ENCODE data around the gene TTC33. TPM values are rescaled to one million over a fixed set of nuclear protein-coding genes. Genes with fewer than 3 reads are reported as not detected.

Gene TTC33
- polyA plus RNA-seq, 1 of the 3 experiments (the other 2 are of a cell fraction) = 2.2 TPM

- Histone ChIP-seq H3K79me2 (ENCODE audit: insufficient read depth) (no peaks in the 10 kb centered on the region), H3K36me3 (replicated peaks in 1 of 2; ENCODE audit: control insufficient read depth in 1 of 2, insufficient read depth in 2 of 2, low read length in 1 of 2) (no peaks in the 10 kb centered on the region), H3K4me1 (ENCODE audit: control insufficient read depth in 1 of 2, insufficient read depth in 2 of 2, low read depth in 1 of 2, low read length in 1 of 2) (no peaks in the 10 kb centered on the region), H3K27me3 (ENCODE audit: insufficient read depth) (peaks cover 5% of the 10 kb centered on the region; the same call in 1 of the 2 replicates), H3K9me3 (no peaks in the 10 kb centered on the region), H3K4me2 (no peak overlapping the region), H3K9me2 (no peaks in the 10 kb centered on the region), H3K4me3 (ENCODE audit: low read depth in 2 of 2, low read length in 1 of 2) (no peak overlapping the region), H3K27ac (ENCODE audit: low read depth in 2 of 2, low read length in 1 of 2) (no peak overlapping the region), H3K9ac (no peak overlapping the region), H2AFZ (ENCODE audit: low read depth) (no peak overlapping the region), H4K20me1 (ENCODE audit: insufficient read depth) (no peaks in the 10 kb centered on the region), H3F3A (replicated peaks; ENCODE audit: insufficient read depth) (no peaks in the 10 kb centered on the region)
- no peak for DNase-seq
- ChIA-PET POLR2A (no interaction called here), CTCF (no interaction called here)
- TF ChIP-seq RFX5 (IDR thresholded peaks at IDR 0.05; ENCODE audit: low read length) (no peak), FOXJ3 (CRISPR knock-in tag; IDR thresholded peaks at IDR 0.05) (no peak), TCF12 (IDR thresholded peaks at IDR 0.05) (no peak), MXI1 (IDR thresholded peaks at IDR 0.05; ENCODE audit: low read depth, low read length) (no peak), MEF2A (IDR thresholded peaks at IDR 0.05; ENCODE audit: borderline replicate concordance, low read depth) (no peak), SIN3A (IDR thresholded peaks at IDR 0.05; ENCODE audit: borderline replicate concordance, low read depth, low read length) (no peak), CTCF (IDR thresholded peaks at IDR 0.05) (no peak), FOSL2 (IDR thresholded peaks at IDR 0.05; ENCODE audit: borderline replicate concordance, low read depth) (no peak), NRF1 (IDR thresholded peaks at IDR 0.05; ENCODE audit: low read depth, low read length) (no peak), TEAD4 (IDR thresholded peaks at IDR 0.05; ENCODE audit: borderline replicate concordance, insufficient read depth) (no peak), CHD2 (IDR thresholded peaks at IDR 0.05; ENCODE audit: low read length, partially characterized antibody) (no peak), POLR2AphosphoS5 (IDR thresholded peaks at IDR 0.05; ENCODE audit: low read depth, low read length) (no peak), RAD21 (IDR thresholded peaks at IDR 0.05; ENCODE audit: low read length) (no peak), USF2 (IDR thresholded peaks at IDR 0.05; ENCODE audit: borderline replicate concordance, low read depth, low read length) (no peak)
- TF ChIP-seq, protein P1, sequence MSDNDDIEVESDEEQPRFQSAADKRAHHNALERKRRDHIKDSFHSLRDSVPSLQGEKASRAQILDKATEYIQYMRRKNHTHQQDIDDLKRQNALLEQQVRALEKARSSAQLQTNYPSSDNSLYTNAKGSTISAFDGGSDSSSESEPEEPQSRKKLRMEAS (IDR thresholded peaks at IDR 0.05; ENCODE audit: low read depth) = no peak
- TF ChIP-seq, protein P2, sequence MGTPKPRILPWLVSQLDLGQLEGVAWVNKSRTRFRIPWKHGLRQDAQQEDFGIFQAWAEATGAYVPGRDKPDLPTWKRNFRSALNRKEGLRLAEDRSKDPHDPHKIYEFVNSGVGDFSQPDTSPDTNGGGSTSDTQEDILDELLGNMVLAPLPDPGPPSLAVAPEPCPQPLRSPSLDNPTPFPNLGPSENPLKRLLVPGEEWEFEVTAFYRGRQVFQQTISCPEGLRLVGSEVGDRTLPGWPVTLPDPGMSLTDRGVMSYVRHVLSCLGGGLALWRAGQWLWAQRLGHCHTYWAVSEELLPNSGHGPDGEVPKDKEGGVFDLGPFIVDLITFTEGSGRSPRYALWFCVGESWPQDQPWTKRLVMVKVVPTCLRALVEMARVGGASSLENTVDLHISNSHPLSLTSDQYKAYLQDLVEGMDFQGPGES (IDR thresholded peaks at IDR 0.05; ENCODE audit: low read depth, low read length) = no peak
- TF ChIP-seq, protein P3, sequence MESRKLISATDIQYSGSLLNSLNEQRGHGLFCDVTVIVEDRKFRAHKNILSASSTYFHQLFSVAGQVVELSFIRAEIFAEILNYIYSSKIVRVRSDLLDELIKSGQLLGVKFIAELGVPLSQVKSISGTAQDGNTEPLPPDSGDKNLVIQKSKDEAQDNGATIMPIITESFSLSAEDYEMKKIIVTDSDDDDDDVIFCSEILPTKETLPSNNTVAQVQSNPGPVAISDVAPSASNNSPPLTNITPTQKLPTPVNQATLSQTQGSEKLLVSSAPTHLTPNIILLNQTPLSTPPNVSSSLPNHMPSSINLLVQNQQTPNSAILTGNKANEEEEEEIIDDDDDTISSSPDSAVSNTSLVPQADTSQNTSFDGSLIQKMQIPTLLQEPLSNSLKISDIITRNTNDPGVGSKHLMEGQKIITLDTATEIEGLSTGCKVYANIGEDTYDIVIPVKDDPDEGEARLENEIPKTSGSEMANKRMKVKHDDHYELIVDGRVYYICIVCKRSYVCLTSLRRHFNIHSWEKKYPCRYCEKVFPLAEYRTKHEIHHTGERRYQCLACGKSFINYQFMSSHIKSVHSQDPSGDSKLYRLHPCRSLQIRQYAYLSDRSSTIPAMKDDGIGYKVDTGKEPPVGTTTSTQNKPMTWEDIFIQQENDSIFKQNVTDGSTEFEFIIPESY (IDR thresholded peaks at IDR 0.05; ENCODE audit: borderline replicate concordance, low read depth) = no peak
- 19% methylated on average over 1 of the region's 1 CpG for WGBS (ENCODE audit: low lambda C conversion rate)
Observed at GRCh38 chr5:40557501-40557900, 198.3 kb downstream of the TTC33 start.

All from SK-N-SH (cell line).